Dedifferentiated amniotic fluid mesenchymal stem cell (primary cell): ENCODE data around the gene TCTA.

Source experiments
- DNase-seq: peaks from one replicate; pipeline ENCODE4 v3.0.0-alpha.2; 2016; ENCODE audit errors: extremely low spot score

The TCTA gene

GRCh38 chr3:49410846-49411534, 1.2 kb upstream of the TCTA start:
- DNase-seq, result no peak

DNA sequence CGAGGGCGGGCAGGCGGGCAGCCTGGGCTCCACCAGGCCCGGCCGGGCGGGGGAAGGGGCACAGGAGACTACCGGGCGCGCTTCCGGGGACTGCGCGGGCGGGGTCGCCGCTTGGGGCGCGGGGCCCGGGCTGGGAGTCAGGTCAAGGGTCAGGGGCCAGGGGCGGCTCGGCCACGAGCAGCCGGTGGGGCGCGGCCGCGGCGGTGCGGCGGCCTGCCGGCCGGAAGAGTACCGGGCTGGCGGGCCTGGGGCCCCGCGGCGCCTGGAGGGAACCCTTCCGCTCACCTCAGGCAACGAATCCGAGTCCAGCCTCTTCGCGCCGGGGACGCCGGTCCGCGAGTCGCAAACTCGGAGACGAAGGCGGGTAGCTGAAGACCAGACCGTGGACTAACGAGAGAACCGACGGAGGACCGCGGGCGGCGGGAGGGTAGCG, 672 bp upstream of the TCTA start:
- DNase-seq, result no peak

DNA sequence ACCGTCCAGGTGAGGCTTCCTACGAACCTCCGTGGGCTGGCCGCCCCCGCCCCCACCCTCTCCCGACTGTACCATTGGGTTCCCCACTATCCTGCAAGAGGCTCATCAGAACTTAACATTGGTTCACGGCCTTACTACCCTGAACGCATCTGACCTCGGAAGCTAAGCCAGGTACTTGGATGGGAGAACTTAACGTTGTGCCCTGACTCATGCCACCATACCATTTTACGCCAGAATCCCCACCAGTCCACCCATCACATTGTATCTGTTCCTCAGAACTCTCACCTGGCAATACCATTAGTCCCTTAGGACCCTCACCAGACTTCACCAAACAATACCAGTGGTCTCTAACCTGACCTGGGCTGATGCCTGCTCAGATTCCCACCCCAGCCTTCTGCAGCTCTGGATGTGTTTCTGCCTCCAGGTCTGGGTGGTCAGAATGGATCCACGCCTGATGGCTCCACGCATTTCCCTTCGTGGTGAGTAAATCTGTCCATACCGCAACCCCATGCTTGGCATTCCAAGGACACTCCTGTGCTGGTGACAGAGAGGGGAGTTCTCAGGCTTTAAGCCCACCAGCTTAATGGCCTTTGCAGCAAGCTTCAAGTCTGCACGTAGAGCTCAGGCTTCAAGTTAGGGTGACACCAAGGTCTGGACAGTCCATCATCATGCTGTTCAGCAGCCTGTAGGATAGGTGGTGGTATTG, 562 bp downstream of the TCTA start:
- DNase-seq, result no peak

DNA sequence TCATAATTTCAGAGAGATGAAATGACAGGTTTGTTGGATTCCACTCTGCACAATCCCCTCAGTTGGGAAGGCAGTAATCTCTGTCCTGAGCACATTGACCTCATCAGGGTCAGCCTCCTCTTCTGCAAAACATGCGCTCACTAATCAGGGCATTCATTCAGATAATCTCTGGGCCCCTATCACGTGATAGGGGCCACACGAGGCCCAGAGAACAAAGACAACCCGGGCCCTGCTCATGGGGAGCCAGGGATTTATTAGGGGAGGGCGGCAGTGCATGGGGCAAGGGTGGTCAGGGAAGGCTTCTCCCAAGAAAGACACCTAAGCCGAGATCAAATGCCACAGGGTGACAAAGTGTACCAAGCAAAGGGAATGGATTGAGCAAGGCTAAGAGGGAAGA, 1.1 kb downstream of the TCTA start:
- no peak for DNase-seq

- no peak for DNase-seq
Observed at GRCh38 chr3:49414753-49415152, 2.5 kb downstream of the TCTA start.

GRCh38 chr3:49415931-49416601, 3.8 kb downstream of the TCTA start:
- no peak for DNase-seq

DNA sequence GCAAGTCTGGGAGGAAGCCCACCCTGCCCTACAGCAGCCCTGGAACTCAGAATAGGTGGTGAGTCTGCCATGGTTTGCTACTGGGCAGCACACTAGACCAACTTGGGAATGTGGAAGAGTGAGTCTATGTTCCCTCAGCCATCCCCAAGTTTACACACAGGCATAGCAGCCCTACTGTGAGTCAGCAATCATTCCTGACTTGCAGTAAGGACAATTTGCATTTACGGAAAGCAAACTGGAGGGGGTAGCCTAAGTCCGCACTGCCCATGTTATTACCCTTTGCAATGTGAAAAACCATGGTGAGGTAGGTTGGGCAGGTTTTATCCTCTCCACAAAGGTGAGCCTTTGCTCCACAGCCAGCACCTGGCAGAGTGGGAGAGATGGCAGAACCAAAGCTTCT, 4.6 kb downstream of the TCTA start:
- no peak for DNase-seq

- no peak for DNase-seq
Observed at GRCh38 chr3:49417516-49418120, 5.4 kb downstream of the TCTA start.

- no peak for DNase-seq
Observed at GRCh38 chr3:49421890-49422378, 9.7 kb downstream of the TCTA start.

DNA sequence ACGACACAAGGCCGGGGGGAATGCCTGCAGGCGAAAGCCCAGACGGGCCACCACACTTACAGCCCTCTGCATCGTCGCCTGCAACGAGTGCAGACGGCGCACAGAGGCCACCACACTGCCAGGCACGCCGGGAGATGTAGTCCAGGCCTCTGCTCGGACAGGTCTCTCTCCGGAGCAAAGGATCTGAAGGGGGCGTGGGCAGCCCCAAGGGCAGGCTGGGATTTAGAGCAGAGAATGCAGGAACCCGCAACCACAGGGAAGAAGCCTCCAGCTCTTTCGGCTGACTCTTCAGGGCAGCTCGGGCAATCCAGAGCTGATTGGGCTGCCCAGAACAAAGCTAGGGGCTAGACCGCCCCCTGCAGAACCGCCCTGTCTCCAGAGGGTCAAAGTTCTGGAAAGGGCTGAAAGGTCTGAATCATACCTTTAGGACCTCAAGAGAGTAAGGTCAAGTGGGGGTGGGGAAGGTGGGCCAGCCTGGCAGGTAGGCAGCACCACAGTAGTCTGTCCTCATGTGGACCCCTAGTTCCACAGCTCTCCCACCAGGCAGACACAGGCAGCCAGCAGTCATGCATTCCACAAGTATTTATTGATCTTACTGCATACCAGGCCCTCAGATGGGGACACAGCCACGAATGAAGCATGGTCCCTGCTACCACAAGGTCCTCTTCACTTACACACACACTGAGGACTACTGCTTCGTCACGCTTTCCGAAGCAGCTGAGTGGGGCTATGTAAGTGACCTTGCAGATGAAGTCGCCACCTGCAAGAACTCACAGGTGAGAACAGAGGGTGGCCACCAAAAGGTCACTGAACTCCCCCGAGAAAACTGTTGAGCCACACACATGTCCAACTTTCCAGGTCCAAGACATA, 10.4 kb downstream of the TCTA start, which contains the start of gene AMT:
Gene AMT (minus strand): TSS at position 95 of the 870 bp plus-strand sequence. CDS start 23 bp downstream, at position 72.
- no peak for DNase-seq

DNA sequence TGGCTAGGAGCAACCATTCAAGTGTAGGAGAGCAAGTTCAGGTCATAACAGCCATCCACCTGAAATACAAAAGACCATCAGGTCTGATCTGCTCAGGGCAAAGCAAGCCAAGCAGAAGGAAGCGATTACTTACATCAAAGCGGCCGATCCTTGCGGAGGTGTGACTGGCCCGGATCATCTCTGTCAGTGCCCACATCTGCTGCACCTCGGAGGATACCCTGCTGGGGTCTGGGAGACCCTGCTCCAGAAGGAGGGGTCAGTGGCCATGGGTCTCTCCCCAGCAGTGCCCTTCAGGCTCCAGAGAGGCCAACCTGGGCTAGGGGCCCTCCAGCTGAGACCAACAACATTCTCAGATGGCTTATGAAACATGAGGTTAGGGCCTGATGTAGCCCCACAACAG, 12.6 kb downstream of the TCTA start:
- no peak for DNase-seq

GRCh38 chr3:49427586-49427985, 15.4 kb downstream of the TCTA start:
- no peak for DNase-seq

GRCh38 chr3:49428752-49429080, 16.5 kb downstream of the TCTA start:
- DNase-seq, result no peak

DNA sequence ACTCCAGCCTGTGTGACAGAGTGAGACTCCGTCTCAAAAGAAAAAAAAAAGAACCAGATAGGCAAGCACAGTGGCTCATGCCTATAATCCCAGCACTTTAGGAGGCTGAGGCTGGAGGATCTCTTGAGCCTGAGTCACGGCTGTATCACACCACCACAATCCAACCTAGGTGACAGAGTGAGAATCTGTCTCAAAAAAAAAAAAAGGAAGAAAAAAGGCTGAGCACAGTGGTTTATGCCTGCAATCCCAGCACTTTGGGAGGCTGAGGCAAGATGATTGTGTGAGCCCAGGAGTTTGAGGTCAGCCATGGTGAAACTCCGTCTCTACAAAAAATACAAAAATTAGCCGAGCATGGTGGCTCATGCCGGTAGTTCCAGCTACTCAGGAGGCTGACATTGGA, 22.5 kb downstream of the TCTA start:
- no peak for DNase-seq

- DNase-seq, result no peak
Observed at GRCh38 chr3:49445391-49445790, 33.2 kb downstream of the TCTA start.

DNA sequence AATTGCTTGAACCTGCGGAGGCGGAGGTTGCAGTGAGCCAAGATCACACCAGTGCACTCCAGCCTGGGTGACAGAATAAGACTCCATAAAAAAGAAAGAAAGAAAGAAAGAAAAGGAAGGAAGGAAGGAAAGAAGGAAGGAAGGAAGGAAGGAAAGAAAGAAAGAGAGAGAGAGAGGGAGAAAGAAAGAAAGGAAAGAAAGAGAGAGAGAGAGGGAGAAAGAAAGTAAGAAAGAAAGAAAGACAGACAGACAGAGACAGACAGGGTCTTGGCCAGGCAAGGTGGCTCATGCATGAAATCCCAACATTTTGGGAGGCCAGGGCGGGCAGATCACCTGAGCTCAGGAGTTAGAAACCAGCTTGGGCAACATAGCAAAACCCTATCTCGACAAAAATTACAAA, 41.4 kb downstream of the TCTA start:
- DNase-seq, result no peak

DNA sequence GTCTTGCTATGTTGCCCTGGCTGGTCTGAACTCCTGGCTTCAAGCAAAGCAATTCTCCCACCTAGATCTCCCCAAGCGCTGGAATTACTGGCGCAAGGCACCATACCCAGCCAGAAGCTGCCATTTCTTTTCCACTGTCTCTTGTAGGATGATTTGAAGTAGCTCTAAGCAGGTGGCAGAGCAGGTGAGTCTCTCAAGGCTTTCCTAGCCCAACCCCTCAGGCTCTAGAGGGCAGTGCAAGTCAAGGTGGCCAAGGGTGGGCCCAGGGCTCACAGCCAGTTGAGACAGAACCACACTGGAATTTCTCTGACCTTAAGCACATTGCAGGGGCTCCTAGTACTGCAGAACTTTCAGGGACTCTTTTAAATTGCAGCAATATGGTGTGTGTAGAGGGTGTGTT, 42.2 kb downstream of the TCTA start:
- no peak for DNase-seq

DNA sequence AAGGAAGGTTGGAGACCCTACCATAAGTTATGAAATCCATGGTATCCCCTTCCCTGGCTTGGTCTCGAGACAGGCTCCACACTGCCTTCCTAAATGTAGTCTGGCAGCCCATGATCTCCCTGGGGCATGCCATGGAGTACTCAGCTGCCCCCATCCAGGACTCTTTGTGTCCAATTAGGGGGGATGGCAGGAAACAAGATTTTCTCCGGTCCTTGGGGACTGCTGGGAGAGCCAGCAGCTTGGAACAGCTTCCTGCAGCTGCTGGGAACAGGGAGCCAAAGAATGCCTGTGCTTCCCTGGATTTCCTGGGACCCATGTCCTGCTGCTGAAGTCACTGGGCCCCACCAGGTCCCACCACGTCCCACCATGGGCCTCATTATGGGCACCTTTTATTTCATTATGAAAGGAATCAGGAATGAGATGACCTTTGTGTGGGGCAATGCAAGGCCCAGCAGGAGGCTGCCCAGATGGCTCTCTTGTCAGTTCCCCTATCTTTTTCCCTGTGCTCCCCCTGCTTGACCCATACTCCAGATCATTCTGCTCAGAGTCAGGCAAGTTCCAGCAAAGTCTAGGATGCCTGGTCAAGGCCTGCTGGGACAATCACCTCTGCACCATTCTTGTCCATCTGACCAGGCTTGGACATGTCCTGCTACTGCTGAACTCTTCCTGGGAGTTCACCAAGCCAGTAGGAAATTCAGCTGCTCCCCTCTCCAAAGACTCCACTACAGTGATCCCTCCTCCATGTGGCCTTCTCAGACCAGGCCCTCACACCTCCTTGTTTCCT, 42.9 kb downstream of the TCTA start:
- no peak for DNase-seq

DNA sequence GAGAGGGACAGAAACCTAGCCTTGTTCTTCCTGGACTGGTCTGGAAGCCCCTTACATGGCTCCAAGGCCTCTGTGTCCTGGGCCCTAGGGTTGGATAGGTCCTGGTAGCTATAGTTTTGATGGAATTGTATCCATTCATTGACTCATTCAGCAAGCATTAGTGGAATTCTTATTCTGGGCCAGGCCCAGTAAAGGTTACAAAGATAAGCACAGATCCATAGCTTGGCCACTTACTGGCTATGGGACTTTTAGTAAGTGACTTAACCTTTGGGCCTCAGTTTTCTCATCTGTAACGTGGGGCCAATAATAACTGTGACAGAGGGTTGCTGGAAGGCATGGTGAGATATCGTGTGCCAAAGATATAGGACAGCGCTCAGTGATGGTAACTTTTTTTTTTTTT, 44.2 kb downstream of the TCTA start:
- no peak for DNase-seq

- DNase-seq, result no peak
Observed at GRCh38 chr3:49460188-49460890, 48.1 kb downstream of the TCTA start.
